ENCODE data around the gene NFKBIE. TPM values are rescaled to one million over a fixed set of nuclear protein-coding genes. Genes with fewer than 3 reads are reported as not detected.

NFKBIE gene
- total and polyA plus RNA-seq, 9 of the 15 experiments (the other 6 are each of a cell fraction or from before 2014, with no cell fraction given) = 2.1 to 16.4 (median 11.7) TPM

DNA sequence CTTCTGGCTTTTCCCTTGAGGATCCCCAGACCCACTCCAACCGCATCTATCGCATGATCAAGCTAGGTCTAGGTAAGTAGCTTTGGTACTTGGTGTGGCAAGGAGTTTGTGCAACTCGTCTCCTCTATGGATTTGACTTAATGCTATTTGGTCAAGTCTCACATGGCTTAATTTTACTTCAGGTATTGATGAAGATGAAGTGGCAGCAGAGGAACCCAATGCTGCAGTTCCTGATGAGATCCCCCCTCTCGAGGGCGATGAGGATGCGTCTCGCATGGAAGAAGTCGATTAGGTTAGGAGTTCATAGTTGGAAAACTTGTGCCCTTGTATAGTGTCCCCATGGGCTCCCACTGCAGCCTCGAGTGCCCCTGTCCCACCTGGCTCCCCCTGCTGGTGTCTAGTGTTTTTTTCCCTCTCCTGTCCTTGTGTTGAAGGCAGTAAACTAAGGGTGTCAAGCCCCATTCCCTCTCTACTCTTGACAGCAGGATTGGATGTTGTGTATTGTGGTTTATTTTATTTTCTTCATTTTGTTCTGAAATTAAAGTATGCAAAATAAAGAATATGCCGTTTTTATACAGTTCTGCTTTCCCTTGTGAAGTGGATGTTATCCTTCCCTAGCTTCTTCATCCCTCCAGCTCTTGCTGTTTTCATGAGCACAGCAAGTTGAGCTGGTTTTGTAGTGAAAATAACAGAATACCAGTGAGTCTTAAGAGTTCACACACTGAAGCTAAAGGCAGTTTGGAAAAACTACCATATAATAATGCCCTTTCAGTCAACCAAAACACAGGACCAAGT lies 11.8 kb downstream of the NFKBIE start (continued):
- TF ChIP-seq, protein P1, sequence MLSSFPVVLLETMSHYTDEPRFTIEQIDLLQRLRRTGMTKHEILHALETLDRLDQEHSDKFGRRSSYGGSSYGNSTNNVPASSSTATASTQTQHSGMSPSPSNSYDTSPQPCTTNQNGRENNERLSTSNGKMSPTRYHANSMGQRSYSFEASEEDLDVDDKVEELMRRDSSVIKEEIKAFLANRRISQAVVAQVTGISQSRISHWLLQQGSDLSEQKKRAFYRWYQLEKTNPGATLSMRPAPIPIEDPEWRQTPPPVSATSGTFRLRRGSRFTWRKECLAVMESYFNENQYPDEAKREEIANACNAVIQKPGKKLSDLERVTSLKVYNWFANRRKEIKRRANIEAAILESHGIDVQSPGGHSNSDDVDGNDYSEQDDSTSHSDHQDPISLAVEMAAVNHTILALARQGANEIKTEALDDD (IDR thresholded peaks at IDR 0.05) = no peak
- no peak for TF ChIP-seq ZNF444 (CRISPR knock-in tag; IDR thresholded peaks at IDR 0.05)
- no peak for TF ChIP-seq CBX5 (IDR thresholded peaks at IDR 0.05; ENCODE audit: borderline replicate concordance, low read depth)
- TF ChIP-seq, protein P2, sequence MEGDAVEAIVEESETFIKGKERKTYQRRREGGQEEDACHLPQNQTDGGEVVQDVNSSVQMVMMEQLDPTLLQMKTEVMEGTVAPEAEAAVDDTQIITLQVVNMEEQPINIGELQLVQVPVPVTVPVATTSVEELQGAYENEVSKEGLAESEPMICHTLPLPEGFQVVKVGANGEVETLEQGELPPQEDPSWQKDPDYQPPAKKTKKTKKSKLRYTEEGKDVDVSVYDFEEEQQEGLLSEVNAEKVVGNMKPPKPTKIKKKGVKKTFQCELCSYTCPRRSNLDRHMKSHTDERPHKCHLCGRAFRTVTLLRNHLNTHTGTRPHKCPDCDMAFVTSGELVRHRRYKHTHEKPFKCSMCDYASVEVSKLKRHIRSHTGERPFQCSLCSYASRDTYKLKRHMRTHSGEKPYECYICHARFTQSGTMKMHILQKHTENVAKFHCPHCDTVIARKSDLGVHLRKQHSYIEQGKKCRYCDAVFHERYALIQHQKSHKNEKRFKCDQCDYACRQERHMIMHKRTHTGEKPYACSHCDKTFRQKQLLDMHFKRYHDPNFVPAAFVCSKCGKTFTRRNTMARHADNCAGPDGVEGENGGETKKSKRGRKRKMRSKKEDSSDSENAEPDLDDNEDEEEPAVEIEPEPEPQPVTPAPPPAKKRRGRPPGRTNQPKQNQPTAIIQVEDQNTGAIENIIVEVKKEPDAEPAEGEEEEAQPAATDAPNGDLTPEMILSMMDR (IDR thresholded peaks at IDR 0.05 in 2 of 3, conservative IDR thresholded peaks at IDR 0.05 in 1 of 3; ENCODE audit: insufficient read depth in 2 of 3, low read depth in 1 of 3, low read length in 3 of 3) = peak; percentile 61 to 80 (median 65)
- TF ChIP-seq ZNF140 (CRISPR knock-in tag; IDR thresholded peaks at IDR 0.05) = no peak
- no peak for TF ChIP-seq HLTF (IDR thresholded peaks at IDR 0.05)
- TF ChIP-seq MEF2D (tag; conservative IDR thresholded peaks at IDR 0.05; ENCODE audit: low read depth) = no peak
- 0 out of 4 replicates have a peak, but pooled peaks of 1 of the 2 experiments have one; percentile 17 for TF ChIP-seq NONO (IDR thresholded peaks at IDR 0.05; ENCODE audit: low read depth in 2 of 2, low read length in 1 of 2)
- TF ChIP-seq NBN (IDR thresholded peaks at IDR 0.05; ENCODE audit: low read depth) = no peak; the same call in 1 of the 2 replicates
- TF ChIP-seq, protein P3, sequence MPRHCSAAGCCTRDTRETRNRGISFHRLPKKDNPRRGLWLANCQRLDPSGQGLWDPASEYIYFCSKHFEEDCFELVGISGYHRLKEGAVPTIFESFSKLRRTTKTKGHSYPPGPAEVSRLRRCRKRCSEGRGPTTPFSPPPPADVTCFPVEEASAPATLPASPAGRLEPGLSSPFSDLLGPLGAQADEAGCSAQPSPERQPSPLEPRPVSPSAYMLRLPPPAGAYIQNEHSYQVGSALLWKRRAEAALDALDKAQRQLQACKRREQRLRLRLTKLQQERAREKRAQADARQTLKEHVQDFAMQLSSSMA (CRISPR knock-in tag; IDR thresholded peaks at IDR 0.05) = no peak
- TF ChIP-seq PHB2 (IDR thresholded peaks at IDR 0.05; ENCODE audit: low read depth) = no peak
- TF ChIP-seq, protein P4, sequence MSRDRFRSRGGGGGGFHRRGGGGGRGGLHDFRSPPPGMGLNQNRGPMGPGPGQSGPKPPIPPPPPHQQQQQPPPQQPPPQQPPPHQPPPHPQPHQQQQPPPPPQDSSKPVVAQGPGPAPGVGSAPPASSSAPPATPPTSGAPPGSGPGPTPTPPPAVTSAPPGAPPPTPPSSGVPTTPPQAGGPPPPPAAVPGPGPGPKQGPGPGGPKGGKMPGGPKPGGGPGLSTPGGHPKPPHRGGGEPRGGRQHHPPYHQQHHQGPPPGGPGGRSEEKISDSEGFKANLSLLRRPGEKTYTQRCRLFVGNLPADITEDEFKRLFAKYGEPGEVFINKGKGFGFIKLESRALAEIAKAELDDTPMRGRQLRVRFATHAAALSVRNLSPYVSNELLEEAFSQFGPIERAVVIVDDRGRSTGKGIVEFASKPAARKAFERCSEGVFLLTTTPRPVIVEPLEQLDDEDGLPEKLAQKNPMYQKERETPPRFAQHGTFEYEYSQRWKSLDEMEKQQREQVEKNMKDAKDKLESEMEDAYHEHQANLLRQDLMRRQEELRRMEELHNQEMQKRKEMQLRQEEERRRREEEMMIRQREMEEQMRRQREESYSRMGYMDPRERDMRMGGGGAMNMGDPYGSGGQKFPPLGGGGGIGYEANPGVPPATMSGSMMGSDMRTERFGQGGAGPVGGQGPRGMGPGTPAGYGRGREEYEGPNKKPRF (IDR thresholded peaks at IDR 0.05; ENCODE audit: low read depth, low read length) = no peak
- TF ChIP-seq ARID1B (IDR thresholded peaks at IDR 0.05) = no peak
- 0 out of 2 replicates have a peak, but pooled peaks have one; percentile 26 for TF ChIP-seq TOE1 (IDR thresholded peaks at IDR 0.05; ENCODE audit: borderline replicate concordance)
- TF ChIP-seq TOE1 (CRISPR knock-in tag; IDR thresholded peaks at IDR 0.05; ENCODE audit: borderline replicate concordance, low read depth) = no peak
- TF ChIP-seq, protein P5, sequence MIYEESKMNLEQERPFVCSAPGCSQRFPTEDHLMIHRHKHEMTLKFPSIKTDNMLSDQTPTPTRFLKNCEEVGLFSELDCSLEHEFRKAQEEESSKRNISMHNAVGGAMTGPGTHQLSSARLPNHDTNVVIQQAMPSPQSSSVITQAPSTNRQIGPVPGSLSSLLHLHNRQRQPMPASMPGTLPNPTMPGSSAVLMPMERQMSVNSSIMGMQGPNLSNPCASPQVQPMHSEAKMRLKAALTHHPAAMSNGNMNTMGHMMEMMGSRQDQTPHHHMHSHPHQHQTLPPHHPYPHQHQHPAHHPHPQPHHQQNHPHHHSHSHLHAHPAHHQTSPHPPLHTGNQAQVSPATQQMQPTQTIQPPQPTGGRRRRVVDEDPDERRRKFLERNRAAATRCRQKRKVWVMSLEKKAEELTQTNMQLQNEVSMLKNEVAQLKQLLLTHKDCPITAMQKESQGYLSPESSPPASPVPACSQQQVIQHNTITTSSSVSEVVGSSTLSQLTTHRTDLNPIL (CRISPR knock-in tag; IDR thresholded peaks at IDR 0.05) = no peak
- no peak for TF ChIP-seq BHLHE40 (IDR thresholded peaks at IDR 0.05; ENCODE audit: low read length)
